ENCODE measurements around the gene FAIM.
"Not testable (repeated sequence)": the region's sequence is repeated elsewhere in the genome, so short reads cannot be mapped to it uniquely, and the experiment has no call there.

DNA sequence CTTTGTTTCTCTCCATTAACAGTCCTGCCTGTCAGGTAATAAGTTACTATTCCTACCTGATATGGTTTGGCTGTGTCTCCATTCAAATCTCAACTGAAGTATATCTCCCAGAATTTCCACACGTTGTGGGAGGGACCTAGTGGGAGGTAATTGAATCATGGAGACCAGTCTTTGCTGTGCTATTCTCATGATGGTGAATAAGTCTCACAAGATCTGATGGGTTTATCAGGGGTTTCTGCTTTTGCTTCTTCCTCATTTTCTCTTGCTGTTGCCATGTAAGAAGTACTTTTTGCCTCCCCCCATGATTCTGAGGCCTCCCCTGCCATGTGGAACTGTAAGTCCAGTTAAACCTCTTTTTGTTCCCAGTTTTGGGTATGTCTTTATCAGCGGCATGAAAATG is 6.9 kb upstream of the FAIM start:
- not testable (repeated sequence) for TF ChIP-seq EP300 (IDR thresholded peaks at IDR 0.05)
- TF ChIP-seq, protein P1, sequence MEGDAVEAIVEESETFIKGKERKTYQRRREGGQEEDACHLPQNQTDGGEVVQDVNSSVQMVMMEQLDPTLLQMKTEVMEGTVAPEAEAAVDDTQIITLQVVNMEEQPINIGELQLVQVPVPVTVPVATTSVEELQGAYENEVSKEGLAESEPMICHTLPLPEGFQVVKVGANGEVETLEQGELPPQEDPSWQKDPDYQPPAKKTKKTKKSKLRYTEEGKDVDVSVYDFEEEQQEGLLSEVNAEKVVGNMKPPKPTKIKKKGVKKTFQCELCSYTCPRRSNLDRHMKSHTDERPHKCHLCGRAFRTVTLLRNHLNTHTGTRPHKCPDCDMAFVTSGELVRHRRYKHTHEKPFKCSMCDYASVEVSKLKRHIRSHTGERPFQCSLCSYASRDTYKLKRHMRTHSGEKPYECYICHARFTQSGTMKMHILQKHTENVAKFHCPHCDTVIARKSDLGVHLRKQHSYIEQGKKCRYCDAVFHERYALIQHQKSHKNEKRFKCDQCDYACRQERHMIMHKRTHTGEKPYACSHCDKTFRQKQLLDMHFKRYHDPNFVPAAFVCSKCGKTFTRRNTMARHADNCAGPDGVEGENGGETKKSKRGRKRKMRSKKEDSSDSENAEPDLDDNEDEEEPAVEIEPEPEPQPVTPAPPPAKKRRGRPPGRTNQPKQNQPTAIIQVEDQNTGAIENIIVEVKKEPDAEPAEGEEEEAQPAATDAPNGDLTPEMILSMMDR (IDR thresholded peaks at IDR 0.05): not testable (repeated sequence)
